ENCODE results near the gene OVCH1. TPM values are rescaled to one million over a fixed set of nuclear protein-coding genes. Genes with fewer than 3 reads are reported as not detected.

OVCH1 gene
- total RNA-seq, 2 donors from 2014 or later, result 0.13 to 0.73 TPM

DNA sequence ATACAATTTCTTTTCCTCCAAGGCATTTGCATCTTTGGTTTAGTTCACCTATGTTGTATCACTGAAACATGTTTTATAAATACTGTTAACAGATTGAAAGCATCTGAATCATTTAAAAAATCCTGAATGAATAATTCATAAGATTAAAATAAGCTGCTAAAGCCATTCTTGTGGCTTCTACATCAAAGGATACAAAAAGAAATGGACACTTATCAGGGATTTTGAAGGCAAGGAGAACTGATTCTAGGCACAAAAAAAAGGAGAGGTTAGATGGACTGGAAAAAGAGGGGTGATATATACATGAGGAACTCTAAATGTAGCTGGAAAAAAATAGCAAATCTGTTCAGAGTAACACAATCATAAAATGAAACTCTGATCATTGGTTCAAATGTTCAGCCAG lies 5.8 kb upstream of the OVCH1 start:
- no peaks in the 10 kb centered on the region for H3K27me3 Mint-ChIP-seq (ENCODE audit: insufficient read depth)
- H3K36me3 Mint-ChIP-seq (ENCODE audit: low read depth), result peaks cover 44% of the 10 kb centered on the region
- no peak overlapping the region for H3K4me3 ChIP-seq (ENCODE audit: low read length)
- no peaks in the 10 kb centered on the region for H3K27me3 ChIP-seq (ENCODE audit: control insufficient read depth, insufficient read depth, low read length, poor library complexity, severe bottlenecking)
- H3K4me1 ChIP-seq (ENCODE audit: control insufficient read depth, insufficient read depth, low read length), result no peaks in the 10 kb centered on the region
- H3K9ac ChIP-seq (ENCODE audit: extremely low read depth, low read length, poor library complexity, severe bottlenecking), result no peak overlapping the region
- H3K9me3 ChIP-seq (ENCODE audit: control insufficient read depth, low read length), result no peaks in the 10 kb centered on the region
- TF ChIP-seq, protein P1, sequence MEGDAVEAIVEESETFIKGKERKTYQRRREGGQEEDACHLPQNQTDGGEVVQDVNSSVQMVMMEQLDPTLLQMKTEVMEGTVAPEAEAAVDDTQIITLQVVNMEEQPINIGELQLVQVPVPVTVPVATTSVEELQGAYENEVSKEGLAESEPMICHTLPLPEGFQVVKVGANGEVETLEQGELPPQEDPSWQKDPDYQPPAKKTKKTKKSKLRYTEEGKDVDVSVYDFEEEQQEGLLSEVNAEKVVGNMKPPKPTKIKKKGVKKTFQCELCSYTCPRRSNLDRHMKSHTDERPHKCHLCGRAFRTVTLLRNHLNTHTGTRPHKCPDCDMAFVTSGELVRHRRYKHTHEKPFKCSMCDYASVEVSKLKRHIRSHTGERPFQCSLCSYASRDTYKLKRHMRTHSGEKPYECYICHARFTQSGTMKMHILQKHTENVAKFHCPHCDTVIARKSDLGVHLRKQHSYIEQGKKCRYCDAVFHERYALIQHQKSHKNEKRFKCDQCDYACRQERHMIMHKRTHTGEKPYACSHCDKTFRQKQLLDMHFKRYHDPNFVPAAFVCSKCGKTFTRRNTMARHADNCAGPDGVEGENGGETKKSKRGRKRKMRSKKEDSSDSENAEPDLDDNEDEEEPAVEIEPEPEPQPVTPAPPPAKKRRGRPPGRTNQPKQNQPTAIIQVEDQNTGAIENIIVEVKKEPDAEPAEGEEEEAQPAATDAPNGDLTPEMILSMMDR (conservative IDR thresholded peaks at IDR 0.05), result no peak
- H3K27ac ChIP-seq (ENCODE audit: low read depth, low read length), result no peak overlapping the region
- H3K36me3 ChIP-seq (ENCODE audit: control insufficient read depth, insufficient read depth, low read length), result peaks cover 19% of the 10 kb centered on the region
- peaks cover 5% of the 10 kb centered on the region for H3K4me1 Mint-ChIP-seq
- no peak overlapping the region for H3K27ac Mint-ChIP-seq
- H3K4me3 Mint-ChIP-seq, result no peak overlapping the region
- no peaks in the 10 kb centered on the region for H3K9me3 Mint-ChIP-seq
- DNase-seq, result no peak

DNA sequence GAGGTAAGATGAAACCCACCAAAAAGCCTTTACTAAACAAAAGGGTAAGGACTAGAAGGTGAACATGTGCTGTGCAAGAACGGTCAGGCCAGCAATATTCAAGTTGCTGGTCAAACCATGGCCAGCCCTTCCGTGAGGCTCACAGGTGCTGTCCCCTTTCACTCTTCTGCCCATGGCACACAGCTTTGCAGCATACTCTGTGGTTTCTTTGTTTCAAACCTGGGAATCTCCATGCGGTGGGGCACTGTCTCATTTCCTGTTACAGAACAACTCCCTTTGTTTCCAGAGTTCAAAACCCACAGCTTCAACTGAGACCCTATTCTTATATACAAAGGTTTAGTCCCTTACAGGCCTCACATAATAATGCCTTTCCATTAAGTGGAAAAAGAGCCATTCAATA lies 1.7 kb upstream of the OVCH1 start:
- no peak overlapping the region for H3K4me3 ChIP-seq (ENCODE audit: low read length)
- H3K27ac ChIP-seq (ENCODE audit: low read depth, low read length), result no peak overlapping the region
- TF ChIP-seq, protein P1 (conservative IDR thresholded peaks at IDR 0.05), result no peak
- Mint-ChIP-seq H3K4me3 (no peak overlapping the region), H3K4me1 (no peaks in the 10 kb centered on the region), H3K36me3 (ENCODE audit: low read depth) (peaks cover 13% of the 10 kb centered on the region), H3K27me3 (ENCODE audit: insufficient read depth) (no peaks in the 10 kb centered on the region), H3K27ac (no peak overlapping the region), H3K9me3 (no peaks in the 10 kb centered on the region)
- peaks cover under 1% of the 10 kb centered on the region for H3K36me3 ChIP-seq (ENCODE audit: control insufficient read depth, insufficient read depth, low read length)
- H3K4me1 ChIP-seq (ENCODE audit: control insufficient read depth, insufficient read depth, low read length), result no peaks in the 10 kb centered on the region
- WGBS, 2 experiments (ENCODE audit: insufficient coverage in 1 of 2, insufficient read length in 1 of 2), result 93 to 100% methylated on average over 2 to 3 of the region's 3 CpGs
- no peaks in the 10 kb centered on the region for H3K9me3 ChIP-seq (ENCODE audit: control insufficient read depth, low read length)
- DNase-seq, result no peak
- no peak overlapping the region for H3K9ac ChIP-seq (ENCODE audit: extremely low read depth, low read length, poor library complexity, severe bottlenecking)
- no peaks in the 10 kb centered on the region for H3K27me3 ChIP-seq (ENCODE audit: control insufficient read depth, insufficient read depth, low read length, poor library complexity, severe bottlenecking)

- H3K4me3 Mint-ChIP-seq, result no peak overlapping the region
- Histone ChIP-seq H3K27ac (ENCODE audit: low read depth, low read length) (no peak overlapping the region), H3K9ac (ENCODE audit: extremely low read depth, low read length, poor library complexity, severe bottlenecking) (no peak overlapping the region), H3K4me3 (ENCODE audit: low read length) (no peak overlapping the region), H3K4me1 (ENCODE audit: control insufficient read depth, insufficient read depth, low read length) (no peaks in the 10 kb centered on the region), H3K9me3 (ENCODE audit: control insufficient read depth, low read length) (no peaks in the 10 kb centered on the region), H3K27me3 (ENCODE audit: control insufficient read depth, insufficient read depth, low read length, poor library complexity, severe bottlenecking) (no peaks in the 10 kb centered on the region), H3K36me3 (ENCODE audit: control insufficient read depth, insufficient read depth, low read length) (no peaks in the 10 kb centered on the region)
- peaks cover 2% of the 10 kb centered on the region for H3K36me3 Mint-ChIP-seq (ENCODE audit: low read depth)
- no peaks in the 10 kb centered on the region for H3K27me3 Mint-ChIP-seq (ENCODE audit: insufficient read depth)
- TF ChIP-seq, protein P1 (conservative IDR thresholded peaks at IDR 0.05), result no peak
- no peak overlapping the region for H3K27ac Mint-ChIP-seq
- WGBS, 2 experiments (ENCODE audit: insufficient coverage in 1 of 2, insufficient read length in 1 of 2), result 95 to 100% methylated on average over 2 to 6 of the region's 6 CpGs
- no peaks in the 10 kb centered on the region for H3K9me3 Mint-ChIP-seq
- no peak for DNase-seq
- no peaks in the 10 kb centered on the region for H3K4me1 Mint-ChIP-seq
Measured at GRCh38 chr12:29492891-29493290, 4.6 kb downstream of the OVCH1 start.

All from endodermal cell (in vitro differentiated cells).